ENCODE data around the gene IDH2.

Gene IDH2

GRCh38 chr15:90138071-90138833, 36.0 kb upstream of the IDH2 start:
- peaks cover 12% of the 10 kb centered on the region; the same call in 1 of the 2 replicates for H3K9me3 ChIP-seq (ENCODE audit: control insufficient read depth, insufficient read depth, low read depth, low read length)
- no peak overlapping the region for H3K27ac ChIP-seq (ENCODE audit: low read depth, low read length)
- peaks cover 2% of the 10 kb centered on the region for H3K4me1 ChIP-seq (ENCODE audit: control insufficient read depth, insufficient read depth, low read length)
- no peak overlapping the region for H3K4me3 ChIP-seq (ENCODE audit: low read depth, low read length)
- no peak overlapping the region for H3K9ac ChIP-seq (ENCODE audit: low read length)
- H3K36me3 ChIP-seq (ENCODE audit: control insufficient read depth, insufficient read depth, low read length) = no peaks in the 10 kb centered on the region
- no peaks in the 10 kb centered on the region for H3K27me3 ChIP-seq (ENCODE audit: control insufficient read depth, insufficient read depth, low read length)

GRCh38 chr15:90132437-90132836, 30.2 kb upstream of the IDH2 start:
- Histone ChIP-seq H3K4me1 (ENCODE audit: control insufficient read depth, insufficient read depth, low read length) (no peaks in the 10 kb centered on the region), H3K27me3 (ENCODE audit: control insufficient read depth, insufficient read depth, low read length) (no peaks in the 10 kb centered on the region), H3K4me3 (ENCODE audit: low read depth, low read length) (no peak overlapping the region), H3K27ac (ENCODE audit: low read depth, low read length) (no peak overlapping the region), H3K9ac (ENCODE audit: low read length) (no peak overlapping the region), H3K36me3 (ENCODE audit: control insufficient read depth, insufficient read depth, low read length) (no peaks in the 10 kb centered on the region), H3K9me3 (ENCODE audit: control insufficient read depth, insufficient read depth, low read depth, low read length) (peaks cover 2% of the 10 kb centered on the region; the same call in 1 of the 2 replicates)

GRCh38 chr15:90131848-90132247, 29.6 kb upstream of the IDH2 start:
- Histone ChIP-seq H3K27ac (ENCODE audit: low read depth, low read length) (no peak overlapping the region), H3K27me3 (ENCODE audit: control insufficient read depth, insufficient read depth, low read length) (no peaks in the 10 kb centered on the region), H3K36me3 (ENCODE audit: control insufficient read depth, insufficient read depth, low read length) (no peaks in the 10 kb centered on the region), H3K4me1 (ENCODE audit: control insufficient read depth, insufficient read depth, low read length) (peaks cover 3% of the 10 kb centered on the region), H3K9ac (ENCODE audit: low read length) (no peak overlapping the region), H3K4me3 (ENCODE audit: low read depth, low read length) (no peak overlapping the region), H3K9me3 (ENCODE audit: control insufficient read depth, insufficient read depth, low read depth, low read length) (peaks cover 2% of the 10 kb centered on the region; the same call in 1 of the 2 replicates)

GRCh38 chr15:90130291-90130690, 28.0 kb upstream of the IDH2 start:
- no peaks in the 10 kb centered on the region for H3K27me3 ChIP-seq (ENCODE audit: control insufficient read depth, insufficient read depth, low read length)

GRCh38 chr15:90126596-90127435, 24.5 kb upstream of the IDH2 start:
- Histone ChIP-seq H3K4me3 (ENCODE audit: low read depth, low read length) (no peak overlapping the region; the same call in 1 of the 2 replicates), H3K4me1 (ENCODE audit: control insufficient read depth, insufficient read depth, low read length) (peaks cover 7% of the 10 kb centered on the region), H3K9me3 (ENCODE audit: control insufficient read depth, insufficient read depth, low read depth, low read length) (no peaks in the 10 kb centered on the region), H3K36me3 (ENCODE audit: control insufficient read depth, insufficient read depth, low read length) (no peaks in the 10 kb centered on the region), H3K27me3 (ENCODE audit: control insufficient read depth, insufficient read depth, low read length) (no peaks in the 10 kb centered on the region), H3K9ac (ENCODE audit: low read length) (no peak overlapping the region), H3K27ac (ENCODE audit: low read depth, low read length) (no peak overlapping the region)

More at GRCh38 chr15:90130291-90130690, 28.0 kb upstream of the IDH2 start:
- no peaks in the 10 kb centered on the region for H3K36me3 ChIP-seq (ENCODE audit: control insufficient read depth, insufficient read depth, low read length)
- H3K4me3 ChIP-seq (ENCODE audit: low read depth, low read length) = no peak overlapping the region
- H3K9ac ChIP-seq (ENCODE audit: low read length) = no peak overlapping the region
- H3K4me1 ChIP-seq (ENCODE audit: control insufficient read depth, insufficient read depth, low read length) = peaks cover 7% of the 10 kb centered on the region
- peaks cover 2% of the 10 kb centered on the region; the same call in 1 of the 2 replicates for H3K9me3 ChIP-seq (ENCODE audit: control insufficient read depth, insufficient read depth, low read depth, low read length)
- H3K27ac ChIP-seq (ENCODE audit: low read depth, low read length) = no peak overlapping the region

- H3K9me3 ChIP-seq (ENCODE audit: control insufficient read depth, insufficient read depth, low read depth, low read length) = no peaks in the 10 kb centered on the region
- no peaks in the 10 kb centered on the region for H3K27me3 ChIP-seq (ENCODE audit: control insufficient read depth, insufficient read depth, low read length)
- H3K36me3 ChIP-seq (ENCODE audit: control insufficient read depth, insufficient read depth, low read length) = no peaks in the 10 kb centered on the region
- peaks cover 7% of the 10 kb centered on the region for H3K4me1 ChIP-seq (ENCODE audit: control insufficient read depth, insufficient read depth, low read length)
- no peak overlapping the region for H3K27ac ChIP-seq (ENCODE audit: low read depth, low read length)
- H3K9ac ChIP-seq (ENCODE audit: low read length) = no peak overlapping the region
- no peak overlapping the region for H3K4me3 ChIP-seq (ENCODE audit: low read depth, low read length)
These were observed 23.8 kb upstream of the IDH2 start for GRCh38 chr15:90126022-90126421.

GRCh38 chr15:90124507-90124906, 22.2 kb upstream of the IDH2 start:
- Histone ChIP-seq H3K9ac (ENCODE audit: low read length) (no peak overlapping the region), H3K36me3 (ENCODE audit: control insufficient read depth, insufficient read depth, low read length) (no peaks in the 10 kb centered on the region), H3K4me1 (ENCODE audit: control insufficient read depth, insufficient read depth, low read length) (peaks cover 7% of the 10 kb centered on the region), H3K27ac (ENCODE audit: low read depth, low read length) (no peak overlapping the region), H3K27me3 (ENCODE audit: control insufficient read depth, insufficient read depth, low read length) (no peaks in the 10 kb centered on the region), H3K4me3 (ENCODE audit: low read depth, low read length) (no peak overlapping the region), H3K9me3 (ENCODE audit: control insufficient read depth, insufficient read depth, low read depth, low read length) (no peaks in the 10 kb centered on the region)

GRCh38 chr15:90121086-90121485, 18.8 kb upstream of the IDH2 start:
- Histone ChIP-seq H3K9me3 (ENCODE audit: control insufficient read depth, insufficient read depth, low read depth, low read length) (no peaks in the 10 kb centered on the region), H3K9ac (ENCODE audit: low read length) (no peak overlapping the region), H3K4me3 (ENCODE audit: low read depth, low read length) (no peak overlapping the region), H3K4me1 (ENCODE audit: control insufficient read depth, insufficient read depth, low read length) (no peaks in the 10 kb centered on the region), H3K36me3 (ENCODE audit: control insufficient read depth, insufficient read depth, low read length) (no peaks in the 10 kb centered on the region), H3K27me3 (ENCODE audit: control insufficient read depth, insufficient read depth, low read length) (no peaks in the 10 kb centered on the region), H3K27ac (ENCODE audit: low read depth, low read length) (no peak overlapping the region)

- Histone ChIP-seq H3K36me3 (ENCODE audit: control insufficient read depth, insufficient read depth, low read length) (no peaks in the 10 kb centered on the region), H3K27me3 (ENCODE audit: control insufficient read depth, insufficient read depth, low read length) (no peaks in the 10 kb centered on the region), H3K9ac (ENCODE audit: low read length) (no peak overlapping the region), H3K4me1 (ENCODE audit: control insufficient read depth, insufficient read depth, low read length) (no peaks in the 10 kb centered on the region), H3K27ac (ENCODE audit: low read depth, low read length) (no peak overlapping the region), H3K4me3 (ENCODE audit: low read depth, low read length) (no peak overlapping the region), H3K9me3 (ENCODE audit: control insufficient read depth, insufficient read depth, low read depth, low read length) (peaks cover 8% of the 10 kb centered on the region)
These were observed 17.1 kb upstream of the IDH2 start for GRCh38 chr15:90119367-90119766.

GRCh38 chr15:90115783-90116182, 13.5 kb upstream of the IDH2 start:
- Histone ChIP-seq H3K9ac (ENCODE audit: low read length) (no peak overlapping the region), H3K36me3 (ENCODE audit: control insufficient read depth, insufficient read depth, low read length) (no peaks in the 10 kb centered on the region), H3K4me3 (ENCODE audit: low read depth, low read length) (no peak overlapping the region), H3K4me1 (ENCODE audit: control insufficient read depth, insufficient read depth, low read length) (no peaks in the 10 kb centered on the region), H3K27me3 (ENCODE audit: control insufficient read depth, insufficient read depth, low read length) (no peaks in the 10 kb centered on the region), H3K27ac (ENCODE audit: low read depth, low read length) (no peak overlapping the region), H3K9me3 (ENCODE audit: control insufficient read depth, insufficient read depth, low read depth, low read length) (peaks cover 14% of the 10 kb centered on the region)

GRCh38 chr15:90114451-90114901, 12.2 kb upstream of the IDH2 start:
- Histone ChIP-seq H3K9ac (ENCODE audit: low read length) (no peak overlapping the region), H3K9me3 (ENCODE audit: control insufficient read depth, insufficient read depth, low read depth, low read length) (peaks cover 14% of the 10 kb centered on the region), H3K27ac (ENCODE audit: low read depth, low read length) (no peak overlapping the region), H3K27me3 (ENCODE audit: control insufficient read depth, insufficient read depth, low read length) (no peaks in the 10 kb centered on the region), H3K4me3 (ENCODE audit: low read depth, low read length) (no peak overlapping the region), H3K4me1 (ENCODE audit: control insufficient read depth, insufficient read depth, low read length) (no peaks in the 10 kb centered on the region), H3K36me3 (ENCODE audit: control insufficient read depth, insufficient read depth, low read length) (no peaks in the 10 kb centered on the region)

Data from HUES6 (cell line).